Measurements from ENCODE around the gene BTBD16.
A peak's percentile ranks its signal among the peaks of the same experiment; 100 is the strongest.

The BTBD16 gene

DNA sequence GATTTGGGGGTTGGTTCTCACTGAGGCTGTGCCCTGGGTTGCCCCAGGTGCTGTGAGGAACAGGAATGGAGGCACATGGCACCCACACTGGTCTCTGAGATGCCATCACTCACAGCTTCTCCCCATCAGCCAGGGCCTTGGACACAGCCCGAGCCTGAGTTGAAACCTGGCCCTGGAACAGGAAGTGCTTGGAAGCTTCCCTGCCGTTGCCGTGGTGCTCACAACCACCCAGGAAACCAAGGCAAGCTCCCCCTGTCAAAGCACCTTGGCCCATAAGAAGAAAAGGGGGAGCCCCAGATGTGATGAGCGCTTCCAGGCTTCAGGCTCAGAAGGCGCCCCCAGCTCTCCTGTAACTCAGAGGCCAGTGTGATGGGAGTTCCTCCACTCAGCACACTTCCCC lies at the start of gene BTBD16:
BTBD16 (plus strand) TSS at position 221 of the 400 bp plus-strand sequence. CDS start 3,786 bp downstream, outside the sequence.
- TF ChIP-seq GATA2 (IDR thresholded peaks at IDR 0.05; ENCODE audit: low read depth, low read length): no peak
- no peak for TF ChIP-seq GATA3 (IDR thresholded peaks at IDR 0.05; ENCODE audit: low read depth, low read length)

DNA sequence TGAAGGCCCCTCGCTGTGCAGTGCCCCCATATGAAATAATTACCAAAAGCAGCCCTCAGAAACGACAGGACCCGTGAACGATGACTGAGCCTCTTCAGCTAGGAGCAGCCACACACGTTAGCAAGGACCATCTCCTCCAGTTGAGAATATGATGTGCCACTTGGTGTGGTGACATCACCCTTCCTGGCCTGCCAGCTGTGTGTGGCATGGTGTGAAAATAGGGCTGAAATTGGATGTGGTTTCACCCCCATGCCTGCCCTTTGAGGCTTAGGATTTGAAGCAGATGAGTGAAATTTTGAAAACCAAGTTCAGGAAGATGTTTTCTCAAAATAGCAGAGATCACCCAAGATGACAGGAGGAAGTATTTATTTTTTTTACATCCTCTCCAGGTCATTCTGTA lies 49.1 kb upstream of the BTBD16 start:
- TF ChIP-seq GATA2 (IDR thresholded peaks at IDR 0.05; ENCODE audit: low read depth, low read length) (no peak), GATA3 (IDR thresholded peaks at IDR 0.05; ENCODE audit: low read depth, low read length) (no peak)

DNA sequence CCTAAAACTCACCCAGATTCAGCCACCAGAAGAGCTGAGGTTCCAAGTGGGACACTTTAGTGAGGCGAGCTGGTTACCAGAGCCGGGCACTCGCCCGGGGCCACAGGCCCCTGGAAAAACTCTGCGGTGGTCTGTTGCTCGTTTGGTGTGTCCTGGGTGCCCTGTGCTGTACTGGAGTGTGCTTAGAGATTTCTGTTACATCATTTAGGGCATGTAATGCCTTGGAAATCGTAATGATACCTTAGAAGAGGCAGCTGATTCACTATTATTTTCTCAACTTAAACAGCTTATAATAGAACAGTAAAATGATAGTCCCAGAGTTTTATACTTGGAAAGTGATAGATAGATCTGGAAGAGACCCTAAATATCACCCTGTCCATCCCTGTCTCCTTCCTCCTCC lies 48.5 kb upstream of the BTBD16 start:
- TF ChIP-seq GATA3 (IDR thresholded peaks at IDR 0.05; ENCODE audit: low read depth, low read length) (no peak), GATA2 (IDR thresholded peaks at IDR 0.05; ENCODE audit: low read depth, low read length) (no peak)

DNA sequence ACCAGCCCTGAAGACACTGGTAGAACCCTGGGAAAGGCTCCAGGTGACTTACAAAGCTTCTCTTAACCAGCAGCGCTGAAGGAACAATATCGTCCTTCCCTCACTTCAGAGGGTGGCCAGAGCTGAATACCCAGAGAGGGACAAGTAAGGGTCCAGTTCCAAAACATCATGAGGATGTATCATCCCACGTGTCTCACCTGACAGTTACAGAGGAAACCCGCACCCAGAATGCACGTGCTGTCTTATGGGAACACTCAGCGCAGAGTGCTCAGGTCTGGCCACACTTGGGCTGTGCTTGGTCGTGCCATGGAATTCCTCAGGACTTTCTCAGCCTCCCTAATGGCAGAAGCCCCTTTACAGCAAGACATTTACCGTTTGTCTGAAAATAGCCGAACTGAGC lies 46.9 kb upstream of the BTBD16 start:
- TF ChIP-seq GATA3 (IDR thresholded peaks at IDR 0.05; ENCODE audit: low read depth, low read length) (no peak), GATA2 (IDR thresholded peaks at IDR 0.05; ENCODE audit: low read depth, low read length) (no peak)

DNA sequence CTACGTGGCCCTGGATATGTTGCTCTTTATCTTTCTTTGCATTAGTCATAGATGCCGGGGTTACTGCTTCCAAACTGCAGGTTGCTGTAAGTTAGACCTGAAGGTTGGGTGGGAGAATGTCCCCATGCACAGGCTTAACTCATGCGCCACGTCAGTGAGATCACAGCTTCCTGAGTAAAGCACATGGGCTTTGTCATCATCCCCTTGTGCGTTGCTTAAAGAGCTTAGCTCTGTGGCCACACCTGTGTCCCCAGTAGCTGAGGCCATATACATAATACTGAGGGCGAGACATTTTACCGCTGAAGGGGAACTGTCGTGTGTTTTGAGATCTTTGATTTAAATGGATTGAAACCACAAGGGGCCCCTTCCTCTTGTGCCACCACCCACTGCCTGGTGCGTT lies 45.8 kb upstream of the BTBD16 start:
- TF ChIP-seq GATA3 (IDR thresholded peaks at IDR 0.05; ENCODE audit: low read depth, low read length) (no peak), GATA2 (IDR thresholded peaks at IDR 0.05; ENCODE audit: low read depth, low read length) (no peak)

DNA sequence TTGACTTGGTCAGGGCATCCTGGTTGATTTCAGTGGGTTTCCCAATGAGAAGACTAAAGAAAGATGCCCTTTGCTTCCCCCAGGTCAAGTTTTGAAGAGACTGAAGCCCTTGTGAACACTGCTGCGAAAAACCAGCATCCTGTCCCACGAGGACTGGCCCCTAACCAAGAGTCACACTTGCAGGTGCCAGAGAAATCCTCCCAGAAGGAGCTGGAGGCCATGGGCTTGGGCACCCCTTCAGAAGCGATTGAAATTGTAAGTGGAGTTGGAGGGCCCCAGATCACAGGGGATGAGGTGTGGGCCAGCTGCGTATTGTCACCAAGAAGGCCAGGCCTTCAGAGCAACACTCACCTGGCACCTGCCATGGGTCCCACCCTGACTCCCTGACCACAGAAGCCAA lies 43.3 kb upstream of the BTBD16 start:
- TF ChIP-seq GATA2 (IDR thresholded peaks at IDR 0.05; ENCODE audit: low read depth, low read length): no peak
- no peak for TF ChIP-seq GATA3 (IDR thresholded peaks at IDR 0.05; ENCODE audit: low read depth, low read length)

DNA sequence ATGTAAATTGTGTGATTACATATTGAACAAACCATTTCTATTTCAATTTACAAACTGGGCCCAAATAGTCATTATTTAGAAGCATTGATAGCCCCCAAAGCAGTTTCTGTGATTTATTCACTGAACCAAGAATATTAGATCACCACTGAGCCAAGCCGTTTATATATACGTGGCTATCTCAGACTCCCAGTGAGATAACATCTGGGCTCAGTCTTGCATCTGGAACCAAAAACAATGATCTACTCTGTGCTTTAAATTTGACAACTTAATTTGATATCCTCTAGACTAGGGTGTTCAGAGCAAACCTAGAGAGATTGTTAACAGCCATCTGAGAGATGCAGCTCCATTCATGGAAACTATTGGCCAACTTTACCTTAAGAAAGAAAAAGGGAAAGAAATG lies 41.4 kb upstream of the BTBD16 start:
- TF ChIP-seq GATA2 (IDR thresholded peaks at IDR 0.05; ENCODE audit: low read depth, low read length) (peak; percentile 81), GATA3 (IDR thresholded peaks at IDR 0.05; ENCODE audit: low read depth, low read length) (peak; percentile 92)

DNA sequence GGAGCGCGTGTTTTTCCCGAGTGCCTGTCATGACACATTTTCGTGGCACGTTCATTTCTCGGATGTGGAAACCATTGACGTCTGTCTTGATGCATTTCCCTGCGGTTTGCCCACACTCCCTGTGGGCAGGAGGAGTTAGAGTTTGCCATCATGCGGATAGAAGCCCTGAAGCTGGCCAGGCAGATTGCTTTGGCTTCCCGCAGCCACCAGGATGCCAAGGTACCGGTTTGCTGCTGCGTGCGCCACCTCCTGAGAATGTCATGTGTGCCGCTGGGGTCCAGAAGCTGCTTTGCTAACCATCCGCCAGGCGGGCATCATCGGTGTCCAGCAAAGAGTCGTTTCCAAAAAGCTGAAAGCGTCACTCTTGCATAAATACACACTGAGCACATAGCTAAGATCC lies 40.9 kb upstream of the BTBD16 start:
- TF ChIP-seq GATA2 (IDR thresholded peaks at IDR 0.05; ENCODE audit: low read depth, low read length): no peak
- no peak for TF ChIP-seq GATA3 (IDR thresholded peaks at IDR 0.05; ENCODE audit: low read depth, low read length)

DNA sequence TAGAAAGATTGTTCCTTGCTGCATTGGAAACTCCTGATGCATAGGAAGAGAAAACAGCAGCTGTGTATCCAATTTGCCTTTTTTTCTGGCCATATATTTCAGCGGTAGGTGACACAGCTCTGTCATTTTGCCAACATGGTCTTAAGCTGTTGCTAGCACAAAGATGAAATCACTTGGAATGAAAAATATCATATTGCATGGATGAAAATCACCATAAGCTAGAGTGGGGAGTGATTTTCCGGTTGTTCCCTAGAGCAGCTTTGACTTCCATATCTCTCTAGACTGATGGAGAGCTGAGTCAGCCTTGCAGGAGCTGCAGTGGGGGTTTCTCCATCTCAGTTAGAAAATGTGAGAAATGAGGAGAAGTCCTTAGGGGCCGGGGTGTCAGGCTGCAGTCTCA lies 38.3 kb upstream of the BTBD16 start:
- TF ChIP-seq GATA3 (IDR thresholded peaks at IDR 0.05; ENCODE audit: low read depth, low read length) (no peak), GATA2 (IDR thresholded peaks at IDR 0.05; ENCODE audit: low read depth, low read length) (no peak)

DNA sequence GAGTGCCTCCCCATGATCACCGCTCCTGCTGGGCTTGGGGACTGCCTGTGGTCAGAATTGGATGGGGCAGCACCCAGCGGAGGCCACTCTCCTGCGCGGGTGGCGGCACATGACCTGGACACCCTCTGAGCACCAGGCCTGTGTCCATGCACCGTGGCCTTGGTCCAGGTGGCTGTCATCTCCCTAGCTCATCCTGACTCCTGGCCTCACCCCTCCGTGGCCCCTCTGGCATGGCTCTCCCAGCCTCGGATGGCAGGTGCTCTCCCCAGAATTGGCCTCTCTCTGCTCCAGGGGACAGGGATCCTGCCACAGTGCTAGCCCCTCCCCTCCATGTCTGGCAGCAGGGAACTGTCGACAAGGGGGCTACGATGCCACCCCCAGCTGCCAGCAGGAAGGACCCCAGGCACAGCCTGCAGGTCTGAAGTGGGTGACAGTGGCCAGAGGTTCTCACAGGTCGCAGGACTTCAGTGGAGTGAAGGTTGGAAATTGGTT lies 37.2 kb upstream of the BTBD16 start:
- TF ChIP-seq GATA3 (IDR thresholded peaks at IDR 0.05; ENCODE audit: low read depth, low read length) (no peak), GATA2 (IDR thresholded peaks at IDR 0.05; ENCODE audit: low read depth, low read length) (no peak)

DNA sequence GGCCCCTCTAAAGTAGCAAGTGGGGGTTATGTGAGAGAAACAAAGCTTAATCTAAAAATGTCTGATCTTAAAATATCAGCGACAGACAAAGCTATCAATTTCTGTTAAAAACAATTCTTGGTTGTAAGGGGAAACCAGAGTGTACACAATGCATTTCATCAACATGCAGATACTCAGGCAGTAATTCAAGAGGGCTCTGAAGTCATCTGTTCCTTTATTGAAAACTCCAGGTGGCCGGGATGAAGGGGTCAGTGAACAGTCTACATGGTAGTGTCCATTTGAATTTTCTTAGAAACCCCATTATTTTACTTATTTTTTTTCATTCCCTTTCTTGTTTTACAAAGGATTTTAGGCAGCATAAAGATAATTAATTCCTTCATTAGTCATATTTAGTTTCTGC lies 36.7 kb upstream of the BTBD16 start:
- TF ChIP-seq GATA2 (IDR thresholded peaks at IDR 0.05; ENCODE audit: low read depth, low read length): no peak
- TF ChIP-seq GATA3 (IDR thresholded peaks at IDR 0.05; ENCODE audit: low read depth, low read length): no peak

DNA sequence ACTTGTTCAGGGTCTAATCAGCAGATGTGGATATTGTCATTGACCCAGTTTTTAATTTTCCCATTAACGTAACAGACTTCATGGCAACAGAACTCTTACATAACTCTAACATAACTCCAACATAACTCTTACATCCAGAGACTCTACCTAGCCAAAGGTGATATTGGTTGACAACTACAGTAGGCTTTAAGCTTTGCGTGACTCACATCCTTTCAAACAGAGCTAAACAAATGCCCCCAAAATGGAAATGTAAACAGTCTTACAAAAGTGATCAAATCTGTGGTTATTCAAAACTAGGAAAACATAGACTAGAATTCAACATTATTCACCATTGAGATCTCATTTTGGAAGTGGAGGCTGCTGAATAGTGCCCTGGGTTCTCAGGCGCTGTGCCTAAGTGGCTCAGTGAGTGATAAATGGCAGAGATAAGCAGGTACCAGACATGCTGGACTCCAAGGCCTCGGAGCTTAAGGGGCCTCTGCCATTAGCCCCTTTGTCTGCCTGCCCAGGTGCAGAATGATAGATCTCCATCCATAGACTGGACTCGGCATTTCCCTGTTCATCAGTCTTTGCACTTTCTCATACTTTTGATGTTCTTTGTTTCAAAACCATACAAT lies 34.3 kb upstream of the BTBD16 start:
- TF ChIP-seq GATA2 (IDR thresholded peaks at IDR 0.05; ENCODE audit: low read depth, low read length) (peak; percentile 97), GATA3 (IDR thresholded peaks at IDR 0.05; ENCODE audit: low read depth, low read length) (peak; percentile 96)

DNA sequence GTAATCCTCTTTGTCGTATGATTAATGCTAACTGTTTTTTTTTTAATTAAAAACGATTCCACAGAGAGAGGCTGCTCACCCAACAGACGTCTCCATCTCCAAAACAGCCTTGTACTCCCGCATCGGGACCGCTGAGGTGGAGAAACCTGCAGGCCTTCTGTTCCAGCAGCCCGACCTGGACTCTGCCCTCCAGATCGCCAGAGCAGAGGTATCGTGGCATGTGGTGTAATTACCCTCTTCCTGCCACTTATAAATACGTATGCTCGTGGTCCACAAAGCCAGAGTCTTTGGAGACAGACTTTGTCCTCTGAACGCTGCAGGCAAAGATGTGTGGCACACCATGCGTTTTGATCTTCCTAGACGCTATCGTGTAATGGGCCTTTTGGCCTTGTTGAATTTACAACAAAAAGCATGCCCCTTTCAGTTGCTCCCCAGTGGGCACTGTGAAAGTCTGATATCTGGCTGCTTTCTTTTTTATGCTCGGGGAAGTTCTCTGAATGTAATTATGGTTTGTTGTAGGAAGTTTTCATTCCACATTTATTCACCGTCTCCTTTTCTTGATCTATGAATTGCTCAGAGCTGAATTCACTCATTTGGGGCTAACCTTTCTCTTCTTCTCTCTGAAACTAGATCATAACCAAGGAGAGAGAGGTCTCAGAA lies 33.6 kb upstream of the BTBD16 start:
- TF ChIP-seq GATA2 (IDR thresholded peaks at IDR 0.05; ENCODE audit: low read depth, low read length) (no peak), GATA3 (IDR thresholded peaks at IDR 0.05; ENCODE audit: low read depth, low read length) (no peak)

DNA sequence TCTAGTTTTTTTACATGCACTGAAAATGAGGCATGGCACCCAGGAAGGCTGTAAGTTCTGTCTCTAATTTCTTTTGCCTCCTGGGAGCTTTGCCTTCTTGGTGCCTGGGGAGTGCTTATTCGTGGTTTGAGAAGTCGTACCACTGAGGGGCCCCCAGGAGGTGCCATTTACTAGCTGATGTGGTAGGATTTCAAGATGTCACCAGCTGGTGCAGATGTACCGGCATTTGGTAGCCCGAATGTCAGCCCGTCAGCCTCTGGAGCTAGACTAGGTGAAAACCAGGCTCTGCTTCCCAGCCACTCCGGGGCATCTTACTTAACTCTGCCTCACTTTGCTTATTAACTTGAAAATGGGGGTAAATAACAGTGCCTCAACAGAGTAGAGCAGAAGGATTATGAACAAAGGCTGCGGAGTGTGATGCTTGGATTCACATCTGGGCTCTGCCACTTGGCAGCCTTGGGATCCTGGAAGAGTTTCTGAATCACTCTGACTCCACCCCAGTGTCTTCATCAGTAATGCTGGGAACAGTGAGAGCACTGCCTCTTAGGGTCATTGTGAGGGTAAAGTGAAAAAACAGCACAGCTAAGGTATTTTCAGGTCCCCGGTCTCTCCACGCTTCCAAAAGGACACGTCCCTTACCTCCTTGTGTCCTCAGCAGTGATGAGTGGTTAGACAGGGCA lies 31.4 kb upstream of the BTBD16 start:
- TF ChIP-seq GATA3 (IDR thresholded peaks at IDR 0.05; ENCODE audit: low read depth, low read length): no peak
- no peak for TF ChIP-seq GATA2 (IDR thresholded peaks at IDR 0.05; ENCODE audit: low read depth, low read length)

DNA sequence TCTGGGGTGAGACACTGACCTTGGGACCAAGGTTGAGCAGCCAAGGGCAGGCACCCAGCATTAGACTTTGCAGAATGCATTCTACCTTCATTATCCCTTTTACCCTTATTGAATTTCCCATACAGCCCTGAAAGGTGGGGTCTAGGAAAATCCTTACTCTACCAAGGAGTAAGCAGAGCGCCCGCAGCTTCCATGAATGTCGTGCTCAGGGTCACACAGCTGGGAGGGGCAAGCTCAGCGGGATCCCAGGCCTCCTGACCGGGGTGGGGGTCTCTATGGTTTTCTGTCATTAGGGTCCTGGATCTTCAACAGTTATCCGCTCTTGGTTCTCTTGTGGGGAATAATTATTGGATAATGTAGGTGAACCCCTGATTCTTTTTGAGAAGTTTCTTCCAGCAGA lies 30.7 kb upstream of the BTBD16 start:
- no peak for TF ChIP-seq GATA2 (IDR thresholded peaks at IDR 0.05; ENCODE audit: low read depth, low read length)
- TF ChIP-seq GATA3 (IDR thresholded peaks at IDR 0.05; ENCODE audit: low read depth, low read length): no peak

Measured in SH-SY5Y (cell line).